Rectal smooth muscle tissue (tissue), 1 donor: ENCODE measurements around the gene ABHD17C.

Source experiments
- H3K27ac ChIP-seq: one replicate; pipeline ENCODE4 v1.7.0; 2013; ENCODE audit warnings: low read depth, low read length, inconsistent platforms
- H3K27me3 ChIP-seq: one replicate; pipeline ENCODE4 v1.7.0; 2013; ENCODE audit warnings: low read length; ENCODE audit not compliant: control insufficient read depth, insufficient read depth
- H3K36me3 ChIP-seq: one replicate; pipeline ENCODE4 v1.7.0; 2013; ENCODE audit warnings: low read length; ENCODE audit not compliant: control insufficient read depth, insufficient read depth
- H3K4me1 ChIP-seq: one replicate; pipeline ENCODE4 v1.7.0; 2013; ENCODE audit warnings: low read length; ENCODE audit not compliant: control insufficient read depth, insufficient read depth
- H3K4me3 ChIP-seq: one replicate; pipeline ENCODE4 v1.7.0; 2013; ENCODE audit warnings: low read length
- H3K9ac ChIP-seq: one replicate; pipeline ENCODE4 v1.7.0; 2013; ENCODE audit warnings: low read length

Gene ABHD17C

GRCh38 chr15:80742081-80742480, 47.0 kb downstream of the ABHD17C start:
- Histone ChIP-seq H3K27ac (no peak overlapping the region), H3K4me3 (no peak overlapping the region), H3K4me1 (no peaks in the 10 kb centered on the region), H3K36me3 (no peaks in the 10 kb centered on the region), H3K9ac (no peak overlapping the region), H3K27me3 (no peaks in the 10 kb centered on the region)

DNA sequence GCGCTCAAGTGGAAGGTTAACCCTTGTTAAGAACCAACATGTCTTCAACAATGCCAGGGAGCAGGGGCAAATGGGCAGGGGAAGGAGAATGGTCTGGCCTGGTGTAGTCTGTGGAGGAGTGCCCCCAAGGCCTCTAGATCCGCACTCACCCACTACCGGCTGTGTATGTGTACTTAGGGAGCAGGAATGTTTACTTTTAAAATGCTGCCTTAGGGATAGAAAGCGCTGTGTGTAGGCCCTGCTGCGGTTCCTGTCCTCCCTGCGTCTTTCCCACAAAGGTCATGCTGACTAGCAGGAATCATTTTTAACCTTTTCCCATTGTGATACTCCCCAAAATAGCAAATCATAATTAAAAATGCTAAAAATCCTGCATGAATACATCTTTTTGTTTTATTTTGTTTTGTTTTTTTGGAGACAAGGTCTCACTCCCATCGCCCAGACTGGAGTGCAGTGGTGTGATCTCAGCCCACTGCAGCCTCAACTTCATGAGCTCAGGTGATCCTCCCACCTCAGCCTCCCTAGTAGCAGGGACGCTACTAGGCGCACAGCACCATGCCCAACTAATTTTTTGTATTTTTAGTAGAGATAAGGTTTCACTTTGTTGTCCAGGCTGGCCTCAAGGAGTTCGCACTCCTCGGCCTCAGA, 48.2 kb downstream of the ABHD17C start:
- no peak overlapping the region for H3K27ac ChIP-seq
- H3K9ac ChIP-seq, result no peak overlapping the region
- no peaks in the 10 kb centered on the region for H3K27me3 ChIP-seq
- H3K36me3 ChIP-seq, result peaks cover 2% of the 10 kb centered on the region
- no peak overlapping the region for H3K4me3 ChIP-seq
- no peaks in the 10 kb centered on the region for H3K4me1 ChIP-seq

DNA sequence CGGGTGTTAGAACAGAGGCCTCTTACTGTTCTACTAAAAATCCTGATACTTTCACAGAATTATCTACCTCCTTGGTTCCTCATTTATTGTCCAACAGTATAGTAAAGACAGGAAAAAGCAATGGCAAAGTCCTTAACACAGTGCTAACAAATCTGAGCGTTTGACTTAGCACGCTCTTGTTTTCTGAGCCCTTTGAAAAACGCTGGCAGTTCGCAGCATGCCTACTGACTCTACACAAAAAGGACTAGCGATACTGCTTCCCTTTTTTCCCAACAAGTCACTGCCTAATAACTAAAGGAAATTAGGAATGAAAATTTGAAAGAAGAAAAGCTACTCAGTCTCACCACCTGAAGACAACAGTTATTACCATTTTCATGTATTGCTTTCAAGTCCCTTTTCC, 49.3 kb downstream of the ABHD17C start:
- H3K27me3 ChIP-seq, result no peaks in the 10 kb centered on the region
- H3K9ac ChIP-seq, result no peak overlapping the region
- no peak overlapping the region for H3K27ac ChIP-seq
- no peaks in the 10 kb centered on the region for H3K4me1 ChIP-seq
- H3K36me3 ChIP-seq, result peaks cover 2% of the 10 kb centered on the region
- no peak overlapping the region for H3K4me3 ChIP-seq

GRCh38 chr15:80744826-80745225, 49.7 kb downstream of the ABHD17C start:
- no peak overlapping the region for H3K4me3 ChIP-seq
- H3K36me3 ChIP-seq, result peaks cover 2% of the 10 kb centered on the region
- H3K27me3 ChIP-seq, result no peaks in the 10 kb centered on the region
- H3K9ac ChIP-seq, result no peak overlapping the region
- H3K27ac ChIP-seq, result no peak overlapping the region
- H3K4me1 ChIP-seq, result no peaks in the 10 kb centered on the region

DNA sequence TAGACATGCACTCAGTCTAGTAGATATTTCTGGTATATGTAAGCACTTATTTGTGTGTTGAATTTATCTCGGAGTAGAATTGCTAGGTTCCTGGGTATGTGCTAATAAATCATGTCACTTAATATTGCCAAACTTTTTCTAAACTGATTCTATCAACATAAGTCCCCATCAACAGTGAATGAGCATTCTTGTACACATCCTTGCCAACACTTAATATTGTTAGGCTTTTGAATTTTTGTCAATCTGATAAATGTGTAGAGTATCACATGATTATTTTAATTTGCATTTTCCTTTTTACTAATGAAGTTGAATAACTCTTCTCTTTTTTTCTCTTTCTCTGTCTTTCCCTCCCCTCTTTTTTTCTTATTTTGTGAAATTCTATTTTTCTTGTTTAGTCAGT, 50.8 kb downstream of the ABHD17C start:
- H3K4me3 ChIP-seq, result no peak overlapping the region
- no peaks in the 10 kb centered on the region for H3K4me1 ChIP-seq
- no peak overlapping the region for H3K27ac ChIP-seq
- H3K27me3 ChIP-seq, result no peaks in the 10 kb centered on the region
- H3K36me3 ChIP-seq, result peaks cover 2% of the 10 kb centered on the region
- H3K9ac ChIP-seq, result no peak overlapping the region

DNA sequence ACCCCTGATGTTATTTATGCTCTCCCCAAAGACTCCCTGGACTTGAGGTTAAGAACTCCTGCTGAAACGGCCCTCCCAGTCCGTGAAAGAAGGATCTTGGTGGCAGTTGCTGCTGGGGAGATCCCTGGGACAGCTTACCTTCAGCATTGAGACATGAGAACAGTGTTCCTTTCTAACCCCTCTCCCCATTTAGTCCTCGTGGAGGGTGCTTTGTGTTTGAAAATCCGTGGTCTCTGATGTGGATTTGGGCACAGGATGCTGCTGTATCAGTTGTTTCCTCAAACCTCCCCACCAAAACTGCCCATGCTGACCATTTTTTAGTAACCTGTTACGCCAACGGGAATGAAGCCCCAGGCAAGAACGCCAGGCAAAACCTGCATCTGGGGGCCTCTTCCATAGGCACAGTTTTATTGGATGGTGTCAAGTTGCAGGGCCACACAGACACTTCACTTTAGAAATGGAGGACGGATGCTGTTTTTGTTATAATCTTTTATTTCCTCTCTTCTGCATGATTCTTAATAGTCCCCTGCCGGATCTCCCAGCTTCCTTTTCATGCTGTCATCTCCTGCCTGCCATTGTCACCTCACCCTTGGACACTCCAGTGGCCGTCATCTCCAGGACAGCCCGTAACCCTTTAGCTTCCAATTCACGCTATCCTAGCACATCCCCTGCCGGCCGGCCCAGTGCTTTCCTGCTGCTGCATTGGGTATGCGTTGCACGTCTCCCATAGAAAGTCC, 52.4 kb downstream of the ABHD17C start:
- Histone ChIP-seq H3K27me3 (no peaks in the 10 kb centered on the region), H3K27ac (no peak overlapping the region), H3K4me1 (no peaks in the 10 kb centered on the region), H3K36me3 (peaks cover 2% of the 10 kb centered on the region), H3K9ac (no peak overlapping the region), H3K4me3 (no peak overlapping the region)

DNA sequence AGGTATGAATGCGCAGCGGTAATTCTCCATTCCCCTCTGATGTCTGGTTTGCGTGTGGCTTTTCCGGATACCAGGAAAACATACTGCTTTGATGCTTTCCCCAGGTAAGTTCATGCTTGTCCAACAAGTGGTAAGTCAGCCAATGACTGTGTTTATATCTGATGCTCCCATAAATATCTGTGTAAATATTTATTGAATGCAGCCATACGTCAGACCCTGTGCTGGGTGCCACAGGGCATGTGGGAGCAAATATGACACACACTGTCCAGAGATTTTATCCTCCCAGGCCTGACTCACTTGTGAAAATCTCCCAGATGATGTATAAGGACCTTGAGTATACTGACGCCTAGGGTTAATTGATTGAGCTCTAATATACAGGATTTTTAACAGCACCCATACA, 54.5 kb downstream of the ABHD17C start:
- H3K27me3 ChIP-seq, result no peaks in the 10 kb centered on the region
- H3K9ac ChIP-seq, result no peak overlapping the region
- H3K4me1 ChIP-seq, result no peaks in the 10 kb centered on the region
- no peak overlapping the region for H3K27ac ChIP-seq
- no peak overlapping the region for H3K4me3 ChIP-seq
- peaks cover 2% of the 10 kb centered on the region for H3K36me3 ChIP-seq

DNA sequence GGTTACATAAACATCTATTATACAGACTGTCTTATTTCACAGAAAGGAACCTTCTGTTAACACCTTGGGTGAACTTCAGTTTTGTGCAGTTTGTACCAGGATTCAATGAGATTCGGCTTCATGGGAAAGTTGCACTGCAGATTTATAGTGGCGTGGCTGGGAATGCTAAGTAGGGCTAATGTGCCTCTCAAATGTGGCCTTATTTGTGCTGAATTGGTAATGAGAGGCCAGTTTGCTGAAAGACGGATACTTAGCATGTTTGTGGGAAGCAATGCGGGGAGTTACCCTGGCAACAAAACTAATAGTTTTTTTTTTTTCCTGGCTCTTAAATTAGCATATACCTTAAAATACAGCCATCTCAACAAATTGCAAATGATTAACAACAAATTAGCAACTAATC, 55.5 kb downstream of the ABHD17C start:
- no peak overlapping the region for H3K27ac ChIP-seq
- no peak overlapping the region for H3K9ac ChIP-seq
- H3K27me3 ChIP-seq, result no peaks in the 10 kb centered on the region
- H3K36me3 ChIP-seq, result peaks cover 2% of the 10 kb centered on the region
- H3K4me1 ChIP-seq, result no peaks in the 10 kb centered on the region
- no peak overlapping the region for H3K4me3 ChIP-seq

GRCh38 chr15:80752204-80752603, 57.1 kb downstream of the ABHD17C start:
- Histone ChIP-seq H3K9ac (no peak overlapping the region), H3K4me1 (no peaks in the 10 kb centered on the region), H3K36me3 (peaks cover 5% of the 10 kb centered on the region), H3K4me3 (no peak overlapping the region), H3K27me3 (no peaks in the 10 kb centered on the region), H3K27ac (no peak overlapping the region)

GRCh38 chr15:80753161-80753560, 58.1 kb downstream of the ABHD17C start:
- Histone ChIP-seq H3K36me3 (peaks cover 3% of the 10 kb centered on the region), H3K27me3 (no peaks in the 10 kb centered on the region), H3K4me3 (no peak overlapping the region), H3K9ac (no peak overlapping the region), H3K27ac (no peak overlapping the region), H3K4me1 (no peaks in the 10 kb centered on the region)

DNA sequence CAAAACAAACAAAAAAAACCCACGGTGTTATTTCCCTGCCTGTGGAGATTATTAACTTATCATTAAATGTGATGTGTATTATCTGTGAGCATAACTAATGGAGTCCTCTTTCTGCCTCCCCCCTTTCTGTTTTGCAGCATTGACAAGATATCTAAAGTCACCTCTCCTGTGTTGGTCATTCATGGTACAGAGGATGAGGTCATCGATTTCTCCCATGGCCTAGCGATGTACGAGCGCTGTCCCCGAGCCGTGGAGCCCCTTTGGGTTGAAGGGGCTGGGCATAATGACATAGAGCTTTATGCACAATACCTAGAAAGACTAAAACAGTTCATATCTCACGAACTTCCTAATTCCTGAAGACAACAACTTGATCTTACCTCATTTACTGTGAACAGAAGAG, 58.9 kb downstream of the ABHD17C start:
- Histone ChIP-seq H3K9ac (no peak overlapping the region), H3K4me1 (no peaks in the 10 kb centered on the region), H3K36me3 (peaks cover 3% of the 10 kb centered on the region), H3K27ac (no peak overlapping the region), H3K27me3 (no peaks in the 10 kb centered on the region), H3K4me3 (no peak overlapping the region)

GRCh38 chr15:80755885-80756284, 60.8 kb downstream of the ABHD17C start:
- Histone ChIP-seq H3K36me3 (peaks cover 3% of the 10 kb centered on the region), H3K27ac (no peak overlapping the region), H3K4me1 (no peaks in the 10 kb centered on the region), H3K4me3 (no peak overlapping the region), H3K9ac (no peak overlapping the region), H3K27me3 (no peaks in the 10 kb centered on the region)

GRCh38 chr15:80758130-80758745, 63.1 kb downstream of the ABHD17C start:
- no peak overlapping the region for H3K27ac ChIP-seq
- H3K4me1 ChIP-seq, result no peaks in the 10 kb centered on the region
- H3K4me3 ChIP-seq, result no peak overlapping the region
- H3K36me3 ChIP-seq, result peaks cover 3% of the 10 kb centered on the region
- H3K9ac ChIP-seq, result no peak overlapping the region
- H3K27me3 ChIP-seq, result no peaks in the 10 kb centered on the region
